ENCODE measurements around the gene YWHAQ.
A peak's percentile ranks its signal among the peaks of the same experiment; 100 is the strongest.
"Not testable (repeated sequence)": the region's sequence is repeated elsewhere in the genome, so short reads cannot be mapped to it uniquely, and the experiment has no call there.

The YWHAQ gene

GRCh38 chr2:9560628-9561027, 70.2 kb downstream of the YWHAQ start:
- peaks cover 23% of the 10 kb centered on the region for H3K4me1 ChIP-seq (ENCODE audit: control insufficient read depth, insufficient read depth, low read length)
- no peak overlapping the region for H3K9ac ChIP-seq (ENCODE audit: low read length)
- no peaks in the 10 kb centered on the region for H3K36me3 ChIP-seq (ENCODE audit: control insufficient read depth, insufficient read depth, low read length, severe bottlenecking)
- H3K9me3 ChIP-seq (ENCODE audit: control insufficient read depth, low read length): no peaks in the 10 kb centered on the region
- no peaks in the 10 kb centered on the region for H3K27me3 ChIP-seq (replicated peaks; ENCODE audit: control insufficient read depth, insufficient read depth, low read length)
- no peak for DNase-seq (ENCODE audit: low read depth)
- H3K4me3 ChIP-seq (ENCODE audit: low read length): no peak overlapping the region

- no peak overlapping the region for H3K4me3 ChIP-seq (ENCODE audit: low read length)
- DNase-seq (ENCODE audit: low read depth): peak; percentile 95
Measured at GRCh38 chr2:9558948-9559381, 71.8 kb downstream of the YWHAQ start.

GRCh38 chr2:9556121-9556743, 74.6 kb downstream of the YWHAQ start:
- Histone ChIP-seq H3K9ac (ENCODE audit: low read length) (peak overlapping the region; percentile 97), H3K27me3 (replicated peaks; ENCODE audit: control insufficient read depth, insufficient read depth, low read length) (no peaks in the 10 kb centered on the region), H3K4me3 (ENCODE audit: low read length) (peak overlapping the region; percentile 97), H3K4me1 (ENCODE audit: control insufficient read depth, insufficient read depth, low read length) (peaks cover 46% of the 10 kb centered on the region), H3K36me3 (ENCODE audit: control insufficient read depth, insufficient read depth, low read length, severe bottlenecking) (no peaks in the 10 kb centered on the region), H3K9me3 (ENCODE audit: control insufficient read depth, low read length) (no peaks in the 10 kb centered on the region)
- peak; percentile 70 for DNase-seq (ENCODE audit: low read depth)

More at GRCh38 chr2:9558948-9559381, 71.8 kb downstream of the YWHAQ start:
- Histone ChIP-seq H3K36me3 (ENCODE audit: control insufficient read depth, insufficient read depth, low read length, severe bottlenecking) (no peaks in the 10 kb centered on the region), H3K4me1 (ENCODE audit: control insufficient read depth, insufficient read depth, low read length) (peaks cover 22% of the 10 kb centered on the region), H3K27me3 (replicated peaks; ENCODE audit: control insufficient read depth, insufficient read depth, low read length) (no peaks in the 10 kb centered on the region), H3K9ac (ENCODE audit: low read length) (no peak overlapping the region), H3K9me3 (ENCODE audit: control insufficient read depth, low read length) (no peaks in the 10 kb centered on the region)

GRCh38 chr2:9555297-9556120, 75.3 kb downstream of the YWHAQ start, which contains the start of gene ADAM17:
ADAM17 (minus strand) TSS chr2:9555830; CDS start chr2:9555605, 225 bp downstream.
- Histone ChIP-seq H3K36me3 (ENCODE audit: control insufficient read depth, insufficient read depth, low read length, severe bottlenecking) (no peaks in the 10 kb centered on the region), H3K4me3 (ENCODE audit: low read length) (peak within 1 kb of the TSS; percentile 97), H3K4me1 (ENCODE audit: control insufficient read depth, insufficient read depth, low read length) (peaks cover 50% of the 10 kb centered on the region), H3K27me3 (replicated peaks; ENCODE audit: control insufficient read depth, insufficient read depth, low read length) (no peaks in the 10 kb centered on the region), H3K9ac (ENCODE audit: low read length) (peak within 1 kb of the TSS; percentile 97), H3K9me3 (ENCODE audit: control insufficient read depth, low read length) (no peaks in the 10 kb centered on the region)
- peak; percentile 99 for DNase-seq (ENCODE audit: low read depth)

GRCh38 chr2:9554921-9555296, 75.9 kb downstream of the YWHAQ start:
- Histone ChIP-seq H3K36me3 (ENCODE audit: control insufficient read depth, insufficient read depth, low read length, severe bottlenecking) (no peaks in the 10 kb centered on the region), H3K9me3 (ENCODE audit: control insufficient read depth, low read length) (no peaks in the 10 kb centered on the region), H3K4me1 (ENCODE audit: control insufficient read depth, insufficient read depth, low read length) (peaks cover 52% of the 10 kb centered on the region), H3K27me3 (replicated peaks; ENCODE audit: control insufficient read depth, insufficient read depth, low read length) (no peaks in the 10 kb centered on the region), H3K4me3 (ENCODE audit: low read length) (peak overlapping the region; percentile 97), H3K9ac (ENCODE audit: low read length) (peak overlapping the region; percentile 97)
- peak; percentile 85 for DNase-seq (ENCODE audit: low read depth)

GRCh38 chr2:9552219-9553178, 78.3 kb downstream of the YWHAQ start:
- Histone ChIP-seq H3K36me3 (ENCODE audit: control insufficient read depth, insufficient read depth, low read length, severe bottlenecking) (no peaks in the 10 kb centered on the region), H3K4me1 (ENCODE audit: control insufficient read depth, insufficient read depth, low read length) (peaks cover 50% of the 10 kb centered on the region), H3K4me3 (ENCODE audit: low read length) (peak overlapping the region; percentile 72), H3K27me3 (replicated peaks; ENCODE audit: control insufficient read depth, insufficient read depth, low read length) (no peaks in the 10 kb centered on the region), H3K9me3 (ENCODE audit: control insufficient read depth, low read length) (no peaks in the 10 kb centered on the region), H3K9ac (ENCODE audit: low read length) (peak overlapping the region; percentile 52)
- DNase-seq (ENCODE audit: low read depth): peak; percentile 94

- H3K36me3 ChIP-seq (ENCODE audit: control insufficient read depth, insufficient read depth, low read length, severe bottlenecking); H3K27me3 ChIP-seq (replicated peaks; ENCODE audit: control insufficient read depth, insufficient read depth, low read length); H3K9me3 ChIP-seq (ENCODE audit: control insufficient read depth, low read length); H3K9ac ChIP-seq (ENCODE audit: low read length); H3K4me3 ChIP-seq (ENCODE audit: low read length); DNase-seq (ENCODE audit: low read depth): not testable (repeated sequence)
- H3K4me1 ChIP-seq (ENCODE audit: control insufficient read depth, insufficient read depth, low read length): peaks cover 61% of the 10 kb centered on the region
Measured at GRCh38 chr2:9550859-9551391, 79.9 kb downstream of the YWHAQ start.

- Histone ChIP-seq H3K4me1 (ENCODE audit: control insufficient read depth, insufficient read depth, low read length) (peaks cover 73% of the 10 kb centered on the region), H3K27me3 (replicated peaks; ENCODE audit: control insufficient read depth, insufficient read depth, low read length) (no peaks in the 10 kb centered on the region), H3K4me3 (ENCODE audit: low read length) (no peak overlapping the region), H3K9me3 (ENCODE audit: control insufficient read depth, low read length) (no peaks in the 10 kb centered on the region), H3K9ac (ENCODE audit: low read length) (no peak overlapping the region), H3K36me3 (ENCODE audit: control insufficient read depth, insufficient read depth, low read length, severe bottlenecking) (no peaks in the 10 kb centered on the region)
- DNase-seq (ENCODE audit: low read depth): no peak
Measured at GRCh38 chr2:9549420-9549819, 81.4 kb downstream of the YWHAQ start.

- Histone ChIP-seq H3K4me3 (ENCODE audit: low read length) (no peak overlapping the region), H3K9me3 (ENCODE audit: control insufficient read depth, low read length) (no peaks in the 10 kb centered on the region), H3K36me3 (ENCODE audit: control insufficient read depth, insufficient read depth, low read length, severe bottlenecking) (no peaks in the 10 kb centered on the region), H3K9ac (ENCODE audit: low read length) (no peak overlapping the region), H3K27me3 (replicated peaks; ENCODE audit: control insufficient read depth, insufficient read depth, low read length) (no peaks in the 10 kb centered on the region), H3K4me1 (ENCODE audit: control insufficient read depth, insufficient read depth, low read length) (peaks cover 64% of the 10 kb centered on the region)
- no peak for DNase-seq (ENCODE audit: low read depth)
Measured at GRCh38 chr2:9548506-9548905, 82.3 kb downstream of the YWHAQ start.

GRCh38 chr2:9547262-9547991, 83.4 kb downstream of the YWHAQ start:
- H3K9ac ChIP-seq (ENCODE audit: low read length): no peak overlapping the region
- peaks cover 60% of the 10 kb centered on the region for H3K4me1 ChIP-seq (ENCODE audit: control insufficient read depth, insufficient read depth, low read length)
- H3K9me3 ChIP-seq (ENCODE audit: control insufficient read depth, low read length): no peaks in the 10 kb centered on the region
- H3K36me3 ChIP-seq (ENCODE audit: control insufficient read depth, insufficient read depth, low read length, severe bottlenecking): no peaks in the 10 kb centered on the region
- no peaks in the 10 kb centered on the region for H3K27me3 ChIP-seq (replicated peaks; ENCODE audit: control insufficient read depth, insufficient read depth, low read length)
- no peak overlapping the region for H3K4me3 ChIP-seq (ENCODE audit: low read length)
- DNase-seq (ENCODE audit: low read depth): peak; percentile 33
